Caco-2 (cell line): ENCODE results near the gene BFAR. TPM values are rescaled to one million over a fixed set of nuclear protein-coding genes. Genes with fewer than 3 reads are reported as not detected.
"Not testable (repeated sequence)": the region's sequence is repeated elsewhere in the genome, so short reads cannot be mapped to it uniquely, and the experiment has no call there.

ENCODE experiments used
- BruUV-seq: library from RNA; stranded (reverse); fragments of 400-500 nt; replicated peaks from 2 replicates; lab custom pipeline; 2021; lab: Mats Ljungman, UMichigan
- CTCF ChIA-PET: fragments of 300-600 bp; sonication (Branson Sonifier 250); formaldehyde crosslinking; loops from one replicate; lab custom pipeline; 2022; ENCODE audit warnings: antibody characterized with exemption; lab: Charles Lee
- POLR2A ChIA-PET: fragments of 300-600 bp; sonication (Branson Sonifier 250); formaldehyde crosslinking; loops from one replicate; lab custom pipeline; 2022; ENCODE audit warnings: antibody characterized with exemption; lab: Charles Lee
- DNase-seq, 2 experiments: peaks; one replicate each; pipeline versions ENCODE4 v3.0.0 to v3.0.0-alpha.2; 2020 to 2022
- H3K27me3 ChIP-seq: replicated peaks from 2 replicates; pipeline ENCODE4 v1.6.0; 2011; ENCODE audit warnings: low read length; ENCODE audit not compliant: control insufficient read depth, insufficient read depth
- H3K36me3 ChIP-seq: 2 replicates; pipeline ENCODE4 v1.5.1; 2011; ENCODE audit warnings: low read length; ENCODE audit not compliant: control insufficient read depth, insufficient read depth
- H3K4me1 ChIP-seq: fragments of 250-450 bp; sonication (Bioruptor Pico); 2 replicates; pipeline ENCODE4 v1.5.1; 2020; ENCODE audit warnings: mild to moderate bottlenecking
- H3K4me3 ChIP-seq: 2 replicates; pipeline ENCODE4 v1.5.1; 2011; ENCODE audit warnings: low read depth, mild to moderate bottlenecking, control low read depth, low read length
- H3K9me3 ChIP-seq: fragments of 250-450 bp; sonication (Bioruptor Pico); 2 replicates; pipeline ENCODE4 v1.5.1; 2020; ENCODE audit warnings: mild to moderate bottlenecking, moderate library complexity
- H3K27ac Mint-ChIP-seq: one replicate; pipeline ENCODE4 v1.8.0; 2022; ENCODE audit warnings: mixed read lengths; ENCODE audit not compliant: unreplicated experiment
- H3K27me3 Mint-ChIP-seq: one replicate; pipeline ENCODE4 v1.8.0; 2022; ENCODE audit warnings: mixed read lengths; ENCODE audit not compliant: insufficient read depth, unreplicated experiment
- H3K36me3 Mint-ChIP-seq: one replicate; pipeline ENCODE4 v1.8.0; 2022; ENCODE audit warnings: mild to moderate bottlenecking, mixed read lengths; ENCODE audit not compliant: insufficient read depth, unreplicated experiment
- H3K4me1 Mint-ChIP-seq: one replicate; pipeline ENCODE4 v1.8.0; 2022; ENCODE audit warnings: low read depth, mixed read lengths; ENCODE audit not compliant: unreplicated experiment
- H3K4me3 Mint-ChIP-seq: one replicate; pipeline ENCODE4 v1.8.0; 2022; ENCODE audit warnings: mild to moderate bottlenecking, moderate library complexity, mixed read lengths; ENCODE audit not compliant: unreplicated experiment
- H3K9me3 Mint-ChIP-seq: one replicate; pipeline ENCODE4 v1.8.0; 2022; ENCODE audit warnings: mixed read lengths; ENCODE audit not compliant: unreplicated experiment
- intact Hi-C: fragments of 100-400 bp; cut with micrococcal nuclease; formaldehyde crosslinking; loops from one replicate; pipeline ENCODE4 v1.10.0; 2022; ENCODE audit not compliant: unreplicated experiment
- total RNA-seq: library from RNA; stranded (reverse); gene quantifications from 2 replicates; pipeline ENCODE4 v1.2.3, GENCODE V29; 2022

The BFAR gene
- total RNA-seq, 1 experiment from 2014 or later, result 42.7 TPM

GRCh38 chr16:14702672-14703071 is 69.9 kb downstream of the BFAR start:
- H3K9me3 Mint-ChIP-seq, H3K27ac Mint-ChIP-seq, intact Hi-C loops, H3K36me3 ChIP-seq, CTCF ChIA-PET, H3K4me3 Mint-ChIP-seq, DNase-seq, BruUV-seq, H3K36me3 Mint-ChIP-seq, H3K9me3 ChIP-seq, H3K27me3 Mint-ChIP-seq, H3K27me3 ChIP-seq, POLR2A ChIA-PET, H3K4me1 Mint-ChIP-seq, H3K4me3 ChIP-seq, H3K4me1 ChIP-seq: not testable (repeated sequence)

- H3K27ac Mint-ChIP-seq, H3K9me3 ChIP-seq, DNase-seq, H3K4me3 Mint-ChIP-seq, CTCF ChIA-PET, H3K9me3 Mint-ChIP-seq, H3K27me3 Mint-ChIP-seq, H3K27me3 ChIP-seq, H3K4me3 ChIP-seq, H3K36me3 Mint-ChIP-seq, H3K4me1 Mint-ChIP-seq, BruUV-seq, POLR2A ChIA-PET, intact Hi-C loops, H3K36me3 ChIP-seq, H3K4me1 ChIP-seq: not testable (repeated sequence)
Observed at GRCh38 chr16:14703156-14704011, 70.6 kb downstream of the BFAR start, which contains the start of gene NPIPA3. TSS of gene NPIPA3 (plus strand) at chr16:14703411. CDS start at chr16:14708944, 5,533 bp downstream.

Other genes starting within 250 kb of the BFAR start
- 27.1 and 30.7 TPM in 2 replicates for gene PARN, start 2.7 kb upstream of the BFAR start, total RNA-seq
- gene PLA2G10, start 61.4 kb downstream of the BFAR start, total RNA-seq, result 1.00 and 1.4 TPM in 2 replicates
- 1.8 TPM in 1 of 2 replicates, not detected in the other for gene NPIPA3, start 70.5 kb downstream of the BFAR start, total RNA-seq
- gene NPIPA2, start 109.6 kb downstream of the BFAR start, total RNA-seq, result 2.2 and 4.1 TPM in 2 replicates
- 128 and 138 TPM in 2 replicates for gene NOMO1, start 200.8 kb downstream of the BFAR start, total RNA-seq